Measurements from ENCODE around the gene SLC2A4RG.

DNA sequence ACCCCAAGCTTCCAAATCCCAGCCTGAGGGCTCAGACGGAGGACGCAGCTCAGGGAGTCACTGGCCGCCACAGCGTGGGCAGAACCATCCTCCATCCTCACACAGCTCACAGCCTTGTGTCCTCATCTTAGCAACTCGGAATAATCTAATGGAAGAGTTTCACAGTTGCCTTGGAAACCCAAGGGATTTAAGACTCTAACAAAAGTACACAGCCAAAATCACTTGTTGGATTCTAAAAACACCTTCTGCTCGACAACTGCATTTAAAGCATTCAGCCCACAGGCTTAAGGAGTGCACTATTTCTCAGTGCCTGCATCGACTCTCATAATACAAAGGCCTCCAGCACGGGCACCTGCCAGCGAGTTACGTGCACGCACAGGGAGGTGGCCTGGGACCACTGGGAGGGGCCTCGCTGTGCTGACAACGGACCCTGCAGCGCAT is 46.1 kb downstream of the SLC2A4RG start:
- TF ChIP-seq, protein P1, sequence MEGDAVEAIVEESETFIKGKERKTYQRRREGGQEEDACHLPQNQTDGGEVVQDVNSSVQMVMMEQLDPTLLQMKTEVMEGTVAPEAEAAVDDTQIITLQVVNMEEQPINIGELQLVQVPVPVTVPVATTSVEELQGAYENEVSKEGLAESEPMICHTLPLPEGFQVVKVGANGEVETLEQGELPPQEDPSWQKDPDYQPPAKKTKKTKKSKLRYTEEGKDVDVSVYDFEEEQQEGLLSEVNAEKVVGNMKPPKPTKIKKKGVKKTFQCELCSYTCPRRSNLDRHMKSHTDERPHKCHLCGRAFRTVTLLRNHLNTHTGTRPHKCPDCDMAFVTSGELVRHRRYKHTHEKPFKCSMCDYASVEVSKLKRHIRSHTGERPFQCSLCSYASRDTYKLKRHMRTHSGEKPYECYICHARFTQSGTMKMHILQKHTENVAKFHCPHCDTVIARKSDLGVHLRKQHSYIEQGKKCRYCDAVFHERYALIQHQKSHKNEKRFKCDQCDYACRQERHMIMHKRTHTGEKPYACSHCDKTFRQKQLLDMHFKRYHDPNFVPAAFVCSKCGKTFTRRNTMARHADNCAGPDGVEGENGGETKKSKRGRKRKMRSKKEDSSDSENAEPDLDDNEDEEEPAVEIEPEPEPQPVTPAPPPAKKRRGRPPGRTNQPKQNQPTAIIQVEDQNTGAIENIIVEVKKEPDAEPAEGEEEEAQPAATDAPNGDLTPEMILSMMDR (IDR thresholded peaks at IDR 0.05) = no peak
- TF ChIP-seq POLR2A (IDR thresholded peaks at IDR 0.05) = no peak
